Measurements from ENCODE around the gene XXYLT1.
A peak's percentile ranks its signal among the peaks of the same experiment; 100 is the strongest.
"Not testable (repeated sequence)": the region's sequence is repeated elsewhere in the genome, so short reads cannot be mapped to it uniquely, and the experiment has no call there.

The XXYLT1 gene

DNA sequence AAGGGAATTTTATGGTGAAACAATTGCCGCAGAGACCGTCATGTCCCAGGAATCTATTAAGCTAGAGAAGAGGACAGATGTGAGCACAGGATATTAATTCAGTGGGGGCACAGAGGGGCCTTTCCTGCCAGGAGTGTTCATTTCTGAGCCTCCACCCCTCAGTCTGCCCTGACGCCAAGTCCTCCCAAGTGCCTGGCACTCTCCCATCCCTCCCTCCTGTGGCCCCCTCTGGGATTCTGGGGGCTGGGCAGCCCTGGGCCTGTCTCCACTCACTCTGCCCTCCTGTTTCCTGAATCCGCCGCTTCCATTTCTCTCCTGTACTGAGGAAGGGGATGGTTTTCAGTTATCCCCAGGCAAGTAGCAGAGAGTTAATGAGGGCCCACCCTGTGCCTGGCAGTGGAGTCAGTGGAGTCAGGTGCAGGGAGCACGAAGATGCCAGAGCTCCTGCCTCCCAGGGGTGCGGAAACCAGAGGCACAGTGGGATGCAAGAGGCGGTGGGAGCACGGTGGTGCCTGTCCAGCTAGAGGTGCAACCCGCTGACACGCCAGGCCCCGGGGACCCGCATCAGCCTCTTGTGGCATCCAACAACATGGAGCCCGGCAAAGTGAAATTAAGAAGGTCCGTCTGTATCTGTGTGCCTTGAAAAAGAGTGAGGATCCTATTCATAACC lies 212.5 kb downstream of the XXYLT1 start:
- DNase-seq: no peak

- DNase-seq: no peak
Measured at GRCh38 chr3:195057716-195058115, 213.2 kb downstream of the XXYLT1 start.

GRCh38 chr3:195056506-195056905 lies 214.5 kb downstream of the XXYLT1 start:
- no peak for DNase-seq

GRCh38 chr3:195054311-195054710 lies 216.6 kb downstream of the XXYLT1 start:
- no peak for DNase-seq

GRCh38 chr3:195052939-195053338 lies 218.0 kb downstream of the XXYLT1 start:
- DNase-seq: no peak

DNA sequence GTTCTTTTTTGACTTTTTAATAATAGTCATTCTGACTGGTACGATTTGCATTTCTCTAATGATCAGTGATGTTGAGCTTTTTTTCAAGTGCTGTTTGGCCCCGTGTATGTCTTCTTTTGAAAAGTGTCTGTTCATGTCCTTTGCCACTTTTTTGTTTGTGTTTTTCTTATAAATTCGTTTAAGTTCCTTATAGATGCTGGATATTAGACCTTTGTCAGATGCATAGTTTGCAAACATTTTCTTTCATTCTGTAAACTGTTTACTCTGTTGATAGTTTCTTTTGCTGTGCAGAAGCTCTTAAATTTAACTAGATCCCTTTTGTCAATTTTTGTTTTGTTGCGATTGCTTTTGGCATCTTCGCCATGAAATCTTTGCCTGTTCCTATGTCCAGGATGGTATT lies 220.7 kb downstream of the XXYLT1 start:
- DNase-seq: not testable (repeated sequence)

GRCh38 chr3:195048059-195048905 lies 222.7 kb downstream of the XXYLT1 start:
- no peak for DNase-seq

GRCh38 chr3:195047536-195047935 lies 223.4 kb downstream of the XXYLT1 start:
- no peak for DNase-seq

- no peak for DNase-seq
Measured at GRCh38 chr3:195046441-195046840, 224.5 kb downstream of the XXYLT1 start.

DNA sequence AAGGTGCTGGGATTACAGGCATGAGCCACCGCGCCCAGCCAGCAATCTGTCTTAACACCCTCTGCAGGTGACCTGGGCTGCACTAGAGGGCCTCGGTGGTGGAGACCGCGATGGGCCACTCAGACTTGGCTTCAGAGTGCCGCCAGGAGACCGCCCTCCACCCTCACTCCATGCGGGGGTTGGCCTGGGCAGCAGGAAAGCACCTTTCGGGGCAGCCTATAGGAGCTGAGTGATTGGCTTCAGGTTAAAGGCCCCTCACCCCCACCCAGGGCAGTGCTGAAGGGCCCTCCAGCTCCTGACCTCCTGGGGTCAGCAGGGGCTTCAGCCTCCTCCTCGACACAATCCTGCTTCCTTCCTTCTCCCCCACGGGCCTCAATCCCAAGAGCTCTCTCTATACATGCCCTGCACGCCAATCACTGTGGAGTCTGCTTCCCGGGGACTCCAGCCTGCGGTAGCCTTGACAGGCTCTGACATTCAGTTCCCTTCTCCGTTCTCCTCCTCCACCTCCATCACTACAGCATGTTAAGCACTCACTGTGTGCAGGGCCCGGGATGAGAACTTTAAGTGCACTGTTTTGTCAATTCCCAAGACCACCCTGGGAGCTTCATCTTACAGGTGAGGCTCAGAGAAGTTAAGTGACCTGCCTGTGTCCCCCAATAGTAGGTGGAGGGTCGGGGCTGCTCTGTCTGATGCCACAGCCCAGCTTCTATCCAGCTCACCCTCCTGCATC lies 225.3 kb downstream of the XXYLT1 start:
- DNase-seq: no peak

DNA sequence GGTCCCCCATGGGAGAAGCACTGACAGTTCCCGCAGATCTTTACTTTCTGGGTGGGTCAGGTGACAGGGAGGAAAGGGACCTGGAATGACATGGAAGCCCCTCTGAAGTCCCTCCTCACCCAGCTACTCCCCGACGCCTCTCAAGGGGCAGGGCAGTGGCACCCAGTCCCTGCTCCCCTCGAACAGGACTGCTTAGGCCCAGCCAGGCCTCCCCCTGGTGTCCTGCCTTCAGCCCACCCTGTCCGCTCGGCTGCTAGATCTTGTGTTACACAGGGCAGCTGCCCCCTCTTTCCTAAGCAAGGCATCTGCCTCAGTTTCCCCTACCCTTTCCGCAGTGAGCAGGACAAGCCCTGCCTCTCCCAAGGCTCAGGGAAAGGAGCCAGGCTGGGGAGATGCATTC lies 226.5 kb downstream of the XXYLT1 start:
- no peak for DNase-seq

GRCh38 chr3:195043607-195044339 lies 227.2 kb downstream of the XXYLT1 start:
- DNase-seq: no peak

DNA sequence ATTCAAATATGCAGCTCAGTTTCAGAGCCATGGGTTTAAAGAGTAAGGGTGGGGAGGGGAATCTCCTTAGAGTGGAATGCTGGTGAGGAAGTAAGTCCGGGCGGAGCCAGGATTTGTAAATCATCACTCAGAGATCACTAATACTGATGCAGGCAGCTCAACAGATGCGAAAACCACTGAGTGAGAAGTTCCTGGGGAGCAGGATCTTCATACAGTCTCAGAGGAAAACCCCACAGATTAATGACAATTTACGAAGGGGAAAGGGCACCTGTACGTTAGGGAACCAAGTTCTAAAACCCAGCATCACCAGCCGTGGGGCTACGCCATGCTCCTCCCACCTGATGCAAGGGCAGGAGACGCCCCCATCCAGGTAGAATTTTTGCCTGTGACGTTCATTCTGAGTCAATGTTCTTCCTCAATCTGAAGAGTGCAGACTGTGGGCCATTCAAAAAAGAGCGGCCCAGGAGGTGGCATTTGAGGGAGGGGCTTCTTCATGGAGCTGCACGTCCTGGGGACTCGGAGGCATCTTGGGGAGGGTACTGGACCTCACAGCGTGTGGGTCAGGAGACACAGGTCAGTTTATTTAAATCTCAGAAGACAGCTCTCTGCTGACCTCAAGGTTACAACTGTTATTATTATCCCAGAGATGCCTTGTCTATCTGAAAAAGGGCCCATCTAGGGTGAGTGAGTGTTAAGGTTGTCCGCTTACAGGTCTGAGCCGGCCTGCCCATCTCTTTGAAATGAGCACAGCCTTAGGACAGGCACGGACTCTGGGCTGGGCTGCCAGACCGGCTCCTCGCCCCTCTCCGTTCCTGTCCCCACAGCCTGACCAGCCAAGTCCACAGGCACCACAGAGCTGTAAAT lies 228.0 kb downstream of the XXYLT1 start:
- peak; percentile 16 for DNase-seq

DNA sequence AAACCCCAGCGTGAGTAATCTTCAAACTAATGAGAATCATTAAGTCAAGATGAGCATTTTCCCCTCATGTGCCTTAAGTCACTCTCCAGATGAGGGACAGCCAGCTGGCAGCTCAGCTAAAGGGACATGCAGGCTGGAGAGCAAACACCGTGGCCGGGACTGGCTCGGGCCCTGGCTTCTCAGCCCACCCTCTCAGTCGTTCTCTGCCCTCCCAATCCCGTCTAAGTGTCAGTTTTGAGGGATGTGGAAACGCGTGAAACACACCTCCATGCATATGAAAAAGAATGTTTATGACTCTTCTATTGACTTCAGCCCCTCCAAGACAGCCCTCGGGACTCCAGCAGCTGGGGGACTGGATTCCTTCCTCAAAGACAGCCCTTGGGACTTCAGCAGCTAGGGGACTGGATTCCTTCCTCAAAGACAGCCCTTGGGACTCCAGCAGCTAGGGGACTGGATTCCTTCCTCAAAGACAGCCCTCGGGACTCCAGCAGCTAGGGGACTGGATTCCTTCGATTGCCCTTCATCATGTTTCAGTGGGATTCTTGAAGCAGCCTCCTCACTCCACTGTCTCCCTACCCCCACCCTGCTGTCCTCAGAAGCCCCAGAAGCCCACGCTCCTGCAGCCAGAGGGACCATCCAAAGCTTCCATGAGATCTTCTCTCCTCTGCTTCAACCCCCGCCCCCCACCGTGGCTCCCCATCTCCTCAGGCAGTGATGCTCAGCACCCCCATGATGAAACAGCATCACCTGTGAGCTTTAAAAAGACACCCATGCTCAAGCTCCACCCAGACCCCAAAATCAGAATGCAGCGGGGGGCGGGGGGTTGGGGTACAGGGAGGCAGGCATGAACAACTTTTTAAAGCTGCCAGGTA lies 228.9 kb downstream of the XXYLT1 start:
- DNase-seq: no peak

DNA sequence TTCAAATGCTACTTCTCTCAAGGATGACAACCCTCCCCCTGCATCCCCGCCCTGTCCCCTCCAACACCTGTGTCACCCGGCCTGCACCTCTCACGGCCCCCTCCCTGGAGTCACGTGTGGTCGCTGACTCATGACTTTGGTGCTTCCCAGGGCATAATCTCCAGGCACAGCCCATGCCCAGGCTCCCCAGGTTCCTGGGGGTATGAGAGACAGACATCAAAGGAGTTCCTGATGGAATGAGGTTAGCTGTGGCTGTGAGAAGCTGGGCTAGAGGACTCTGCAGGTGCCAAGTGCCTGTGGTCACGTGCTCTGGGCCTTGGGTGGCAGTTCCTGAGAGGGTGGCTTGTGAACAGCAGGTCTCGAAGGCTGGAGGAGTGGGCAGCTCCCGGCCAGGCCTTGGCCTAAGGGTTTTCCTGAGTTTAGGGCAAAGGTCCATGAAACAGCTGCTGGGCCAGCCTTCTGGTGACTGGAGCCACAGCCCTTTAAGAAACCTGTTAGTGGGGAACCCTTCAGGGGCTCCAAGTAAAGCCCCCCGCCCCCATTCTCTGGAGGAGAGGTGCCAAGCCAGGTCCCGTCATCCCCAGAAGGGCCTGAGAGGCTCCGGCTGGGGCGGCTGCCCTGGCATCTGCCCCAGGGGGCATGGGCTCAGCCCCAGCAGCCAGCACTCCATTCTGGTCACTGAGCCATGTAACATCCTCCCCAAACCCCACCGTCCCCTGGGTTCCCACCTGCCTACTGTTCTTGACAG lies 230.0 kb downstream of the XXYLT1 start:
- no peak for DNase-seq

- no peak for DNase-seq
Measured at GRCh38 chr3:195040094-195040493, 230.9 kb downstream of the XXYLT1 start.

DNA sequence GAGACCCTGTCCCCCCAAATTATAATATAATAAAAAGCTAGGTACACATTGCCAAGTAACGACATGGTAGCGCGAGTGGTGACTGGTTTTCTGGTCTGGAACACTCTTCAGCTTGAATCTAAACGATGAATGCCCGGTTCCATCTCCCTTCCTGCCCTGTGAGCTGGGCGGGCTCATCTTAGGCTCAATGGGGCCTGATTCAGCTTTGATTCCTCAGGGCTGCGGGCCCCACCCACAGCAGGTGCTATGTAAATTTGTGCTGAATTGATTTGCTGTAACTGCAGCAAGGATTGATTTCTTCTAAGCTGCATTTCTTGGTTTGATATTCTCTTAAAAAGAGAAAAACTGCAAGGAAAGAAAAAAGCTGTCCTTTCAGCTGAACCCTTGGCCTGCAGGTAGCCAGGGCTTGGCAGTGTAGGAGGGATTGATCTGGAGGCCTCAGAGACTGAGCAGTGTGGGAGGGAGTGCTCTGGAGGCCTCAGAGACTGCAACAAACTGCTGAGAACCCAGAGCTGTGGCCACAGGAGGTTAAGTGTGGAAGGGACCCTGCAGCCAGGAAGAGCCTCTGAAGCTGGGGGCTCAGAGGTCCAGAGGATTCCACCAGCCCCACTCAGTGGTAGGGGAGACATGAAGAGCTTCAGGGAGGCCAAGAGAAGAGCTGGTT lies 231.6 kb downstream of the XXYLT1 start:
- no peak for DNase-seq

GRCh38 chr3:195038161-195038560 lies 232.8 kb downstream of the XXYLT1 start:
- no peak for DNase-seq

GRCh38 chr3:195037586-195037985 lies 233.4 kb downstream of the XXYLT1 start:
- not testable (repeated sequence) for DNase-seq

DNA sequence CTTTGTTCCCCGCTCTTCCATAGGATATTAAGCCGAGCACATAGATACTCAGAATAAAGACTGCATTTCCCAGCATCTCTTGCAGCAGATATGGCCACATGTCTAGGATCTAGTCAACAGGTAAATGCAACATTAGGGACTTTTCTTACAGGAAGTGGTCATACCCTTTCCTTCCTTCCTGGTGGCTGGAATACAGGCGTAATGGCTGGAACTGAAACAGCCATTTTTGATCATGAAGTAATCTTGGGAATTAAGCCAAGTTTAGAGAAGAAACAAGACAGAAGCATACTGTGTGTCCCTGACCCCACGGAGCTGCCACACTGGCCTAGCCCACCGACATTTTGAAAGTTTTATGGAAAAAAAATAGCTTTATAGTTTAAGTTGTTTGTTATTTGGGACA lies 234.0 kb downstream of the XXYLT1 start:
- no peak for DNase-seq

Data from fibroblast of skin of right quadriceps (primary cell).